HPDE6-E6E7 (cell line): ENCODE data around the gene GHRH.
A peak's percentile ranks its signal among the peaks of the same experiment; 100 is the strongest.

Experiments
- DNase-seq: peaks from one replicate; pipeline ENCODE4 v3.0.0; 2011; ENCODE audit warnings: missing footprints; ENCODE audit errors: extremely low spot score

The GHRH gene

DNA sequence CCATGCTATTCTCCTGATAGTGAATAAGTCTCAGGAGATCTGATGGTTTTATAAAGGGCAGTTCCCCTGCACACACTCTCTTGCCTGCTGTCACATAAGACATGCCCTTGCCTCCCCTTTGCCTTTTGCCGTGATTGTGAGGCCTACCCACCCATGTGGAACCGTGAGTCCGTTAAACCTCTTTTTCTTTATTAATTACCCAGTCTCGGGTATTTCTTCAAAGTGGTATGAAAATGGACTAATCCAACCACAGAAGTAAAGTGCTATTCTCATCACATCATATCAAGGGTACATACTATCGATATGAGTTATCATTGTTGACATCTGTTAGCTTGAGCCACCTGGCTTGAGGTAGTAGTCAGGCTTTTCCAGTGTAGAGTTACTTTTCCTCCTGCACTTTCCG lies 30.1 kb upstream of the GHRH start:
- DNase-seq: no peak

- no peak for DNase-seq
Measured at GRCh38 chr20:37290158-37290810, 28.7 kb upstream of the GHRH start.

- DNase-seq: no peak
Measured at GRCh38 chr20:37288091-37288490, 26.5 kb upstream of the GHRH start.

DNA sequence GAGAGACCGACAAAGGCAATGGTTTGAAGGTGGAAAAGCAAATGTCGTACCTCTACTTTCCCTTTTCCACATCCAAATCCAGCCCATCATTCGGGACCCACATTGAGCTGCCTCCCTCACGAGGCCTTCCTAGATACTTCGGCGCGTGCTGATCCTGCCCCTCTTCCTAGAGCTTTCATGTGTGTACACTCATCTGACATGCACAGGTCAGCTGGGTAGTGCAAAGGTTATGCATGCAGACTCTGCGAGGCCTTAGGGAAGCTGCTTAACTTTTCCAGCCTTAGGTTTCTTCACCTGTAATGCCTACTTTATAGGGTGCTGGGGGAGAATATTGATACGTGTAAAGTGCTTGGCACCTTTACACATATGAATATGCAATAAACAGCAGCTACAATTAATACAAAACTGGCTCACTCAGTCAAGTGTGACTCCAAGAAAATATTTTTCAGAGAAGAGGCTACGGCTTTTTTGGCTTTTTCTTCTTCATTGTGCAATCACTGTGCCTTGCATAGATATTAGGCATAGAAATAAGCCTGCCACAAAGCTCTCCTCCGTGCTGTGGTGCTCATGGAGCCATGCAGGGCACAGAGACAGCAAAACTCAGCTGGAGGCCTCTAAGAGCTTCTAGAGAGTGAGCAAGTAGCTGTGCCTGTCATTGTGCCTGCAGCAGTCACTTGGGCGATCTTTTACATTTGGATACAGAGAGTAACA lies 24.2 kb upstream of the GHRH start:
- DNase-seq: no peak

DNA sequence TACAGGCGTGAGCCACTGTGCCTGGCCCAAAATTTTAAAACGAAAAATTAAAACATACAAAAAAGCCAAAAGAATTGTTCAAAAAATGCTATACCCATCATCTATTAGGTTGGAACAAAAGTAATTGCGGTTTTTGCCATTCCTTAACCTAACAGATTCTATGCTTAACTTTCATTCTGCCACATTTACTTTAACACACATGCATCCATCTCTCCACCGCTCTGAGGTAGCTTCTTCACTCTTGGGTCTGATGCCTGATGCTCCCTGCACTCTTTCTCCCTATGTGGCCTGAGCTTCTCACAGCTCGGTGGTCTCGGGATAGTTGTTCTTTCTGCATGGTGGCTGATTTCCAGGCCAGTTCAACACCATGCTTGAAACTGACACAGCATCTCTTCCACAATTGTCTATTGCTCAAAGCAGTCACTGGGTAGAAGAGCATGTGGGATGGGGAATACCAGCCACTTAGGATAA lies 23.1 kb upstream of the GHRH start:
- DNase-seq: no peak

DNA sequence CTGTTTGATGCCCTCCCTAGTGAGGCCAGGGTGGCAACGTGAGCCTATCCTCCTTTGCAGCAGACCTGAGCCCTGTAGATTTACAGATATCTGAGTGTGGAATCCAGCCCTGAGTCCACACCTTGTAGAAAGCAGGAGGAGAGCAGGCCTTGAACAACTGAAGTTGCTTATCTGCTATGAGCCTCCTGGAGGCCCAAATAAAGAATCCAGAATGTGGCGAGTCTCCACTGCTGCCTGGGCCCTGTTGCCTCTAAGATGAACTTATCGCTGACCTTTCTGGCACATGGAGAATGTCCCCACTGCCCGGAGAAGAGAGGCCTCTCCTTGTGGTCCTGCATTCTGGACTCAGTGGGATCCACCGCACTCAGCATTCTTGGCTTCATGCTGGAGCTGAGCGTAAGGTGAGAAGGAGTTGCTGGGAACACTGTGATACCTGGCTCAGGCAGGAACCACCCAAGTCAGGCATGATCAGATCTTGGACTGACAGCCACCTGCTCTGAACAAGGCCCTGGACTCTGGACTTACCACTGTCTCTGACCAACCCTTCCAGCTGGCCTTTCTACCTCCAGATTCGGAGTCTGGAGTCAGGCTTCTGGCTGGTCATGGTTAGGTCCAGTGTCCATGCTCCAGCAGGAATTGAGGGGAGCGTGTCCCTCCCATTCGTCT lies 22.0 kb upstream of the GHRH start:
- DNase-seq: no peak

DNA sequence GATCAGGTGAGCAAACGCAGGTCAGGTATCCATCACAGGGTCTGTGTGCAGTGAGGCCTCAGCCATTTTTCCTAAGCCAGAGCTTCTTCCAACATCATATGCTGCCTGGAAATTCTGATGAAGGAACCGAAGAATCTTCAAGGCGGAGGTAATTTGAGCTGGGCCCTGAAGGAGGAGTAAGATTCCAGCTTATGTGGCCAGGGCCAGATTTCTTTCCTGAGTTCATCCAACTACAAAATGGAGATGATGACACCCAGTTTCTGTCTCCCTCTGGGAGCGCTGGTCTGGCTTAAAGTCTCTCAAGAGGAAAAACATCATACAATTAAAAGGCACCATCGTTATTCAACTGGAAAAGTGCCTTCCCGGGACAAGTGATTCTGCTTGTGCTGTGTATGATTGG lies 20.9 kb upstream of the GHRH start:
- DNase-seq: peak; percentile 66

DNA sequence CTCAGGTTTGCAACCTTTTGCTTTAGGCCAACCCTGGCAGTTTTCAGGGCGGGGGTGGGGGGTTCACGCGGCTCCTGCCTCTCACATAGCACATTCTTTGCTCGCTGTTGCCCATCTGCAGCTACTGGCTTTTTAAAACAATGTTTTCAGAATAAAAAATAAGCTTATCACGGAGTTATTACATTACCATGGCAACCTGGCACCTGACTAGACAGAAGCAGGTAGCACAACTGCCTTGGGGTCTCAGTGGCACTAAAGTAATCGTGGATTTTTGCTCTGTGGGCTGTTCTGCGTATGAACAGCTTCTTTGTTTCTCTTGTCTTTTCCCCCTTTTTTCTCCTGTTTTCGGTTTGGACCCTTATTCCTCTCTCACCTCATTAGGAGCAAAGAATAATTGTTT lies 18.8 kb upstream of the GHRH start:
- DNase-seq: no peak

DNA sequence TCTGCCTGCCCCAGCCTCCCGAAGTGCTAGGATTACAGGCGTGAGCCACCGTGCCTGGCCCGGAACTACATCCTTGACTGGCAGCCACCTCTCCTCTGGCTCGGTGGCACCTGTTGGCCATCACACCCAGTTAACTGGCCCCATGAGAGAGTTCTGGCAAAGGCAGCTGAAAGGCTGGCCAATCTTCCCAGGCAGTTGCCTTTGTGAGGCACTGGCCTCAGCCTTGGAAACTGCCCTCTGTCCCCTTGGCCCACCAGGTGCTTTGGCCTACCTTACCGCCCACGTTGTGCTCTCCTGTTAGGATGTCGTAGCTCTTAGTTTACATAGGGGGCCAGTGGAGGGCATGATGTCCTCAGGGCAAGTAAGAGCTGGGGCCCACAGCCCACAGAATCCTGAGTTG lies 18.2 kb upstream of the GHRH start:
- DNase-seq: no peak

DNA sequence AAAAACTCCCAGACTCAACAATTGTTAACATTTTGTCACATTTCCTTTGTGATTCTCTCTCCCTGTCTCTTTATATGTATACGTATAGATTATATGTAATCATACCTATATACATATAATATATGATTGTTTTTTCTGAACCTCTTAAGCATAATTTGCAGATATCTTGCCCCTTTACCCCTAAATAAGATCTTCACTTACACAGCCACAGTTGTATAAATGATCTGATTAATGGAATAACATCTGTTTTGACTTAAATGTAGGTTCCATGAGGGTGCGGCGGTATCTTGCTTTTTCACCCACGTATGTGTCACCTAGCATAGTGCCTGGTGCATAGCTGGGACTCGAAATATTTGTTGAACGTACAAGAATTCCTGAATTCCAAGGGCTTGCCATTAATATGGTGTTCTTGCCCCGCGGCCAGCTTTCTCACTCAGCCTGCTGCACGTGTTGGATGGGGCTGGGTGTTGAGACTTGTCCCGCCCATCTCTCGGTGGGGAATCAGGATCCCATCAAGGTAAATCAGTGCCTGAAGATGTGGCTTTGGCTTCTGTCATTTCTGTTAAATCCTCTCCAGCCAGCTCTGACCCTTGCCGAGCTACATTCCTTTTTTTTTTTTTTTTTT lies 17.5 kb upstream of the GHRH start:
- no peak for DNase-seq

GRCh38 chr20:37277253-37277593 lies 15.6 kb upstream of the GHRH start:
- no peak for DNase-seq

DNA sequence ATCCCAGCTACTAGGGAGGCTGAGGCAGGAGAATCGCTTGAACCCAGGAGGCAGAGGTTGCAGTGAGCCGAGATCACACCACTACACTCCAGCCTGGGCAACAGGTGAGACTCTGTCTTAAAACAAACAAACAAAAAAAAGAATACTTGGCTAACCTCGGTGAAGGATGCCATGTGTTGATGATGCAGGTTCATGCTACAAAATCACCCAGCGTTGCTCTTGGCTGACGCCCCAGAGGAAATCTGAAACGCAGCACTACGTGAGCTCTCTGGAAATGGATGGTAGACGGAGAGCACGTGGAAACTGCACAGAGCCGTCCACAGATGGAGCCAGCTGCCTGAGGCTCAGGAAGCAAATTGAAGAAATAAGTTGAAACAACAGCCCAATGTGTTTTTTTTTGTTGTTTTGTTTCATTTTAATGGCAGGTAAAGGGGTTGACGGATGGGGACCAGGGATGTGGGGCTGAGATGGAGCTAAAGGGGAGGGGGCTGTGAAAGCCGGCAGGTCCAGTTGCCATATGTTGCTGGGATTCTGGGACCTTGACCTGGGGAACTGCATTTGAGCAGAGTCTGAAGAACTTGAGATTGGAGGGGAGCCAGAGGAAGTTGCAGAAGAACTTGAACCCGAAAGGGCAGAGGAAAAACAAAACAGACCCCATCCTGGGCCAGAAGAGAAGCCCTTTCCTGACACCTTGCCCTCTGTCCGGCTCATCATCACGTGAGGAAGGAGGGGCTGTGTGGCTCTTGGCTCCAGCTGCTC lies 15.1 kb upstream of the GHRH start:
- DNase-seq: peak; percentile 75

DNA sequence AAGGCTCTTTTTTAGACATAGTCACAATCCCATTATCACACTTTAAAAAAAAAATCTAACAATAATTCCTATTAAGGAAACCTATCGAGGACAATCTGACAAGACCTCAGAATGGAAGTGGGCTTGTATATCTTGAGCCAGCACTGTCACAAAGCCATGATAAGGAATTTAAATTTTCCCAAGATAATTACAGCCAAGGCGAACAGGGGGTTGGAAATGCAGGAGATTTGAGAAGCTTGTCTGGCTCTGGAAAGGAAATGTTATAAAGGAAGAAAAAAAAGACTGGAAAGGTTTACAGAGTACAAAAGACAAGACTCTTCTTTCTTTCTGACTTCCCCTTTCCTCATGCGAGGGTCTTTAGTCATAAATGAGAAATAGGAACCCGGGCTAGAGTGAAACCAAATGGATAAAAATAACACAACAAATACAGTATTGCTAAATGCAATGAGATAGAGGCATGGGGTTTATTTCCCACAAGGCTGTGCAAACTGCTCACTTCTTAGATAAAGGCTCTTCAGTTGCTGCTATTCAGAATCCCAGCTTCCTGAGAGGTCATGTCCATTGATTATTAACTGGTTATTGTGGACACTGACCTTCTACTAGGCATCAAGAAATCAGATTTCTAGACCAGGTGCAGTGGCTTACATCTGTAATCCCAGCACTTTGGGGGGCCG lies 13.4 kb upstream of the GHRH start:
- no peak for DNase-seq

- DNase-seq: no peak
Measured at GRCh38 chr20:37273988-37274387, 12.4 kb upstream of the GHRH start.

DNA sequence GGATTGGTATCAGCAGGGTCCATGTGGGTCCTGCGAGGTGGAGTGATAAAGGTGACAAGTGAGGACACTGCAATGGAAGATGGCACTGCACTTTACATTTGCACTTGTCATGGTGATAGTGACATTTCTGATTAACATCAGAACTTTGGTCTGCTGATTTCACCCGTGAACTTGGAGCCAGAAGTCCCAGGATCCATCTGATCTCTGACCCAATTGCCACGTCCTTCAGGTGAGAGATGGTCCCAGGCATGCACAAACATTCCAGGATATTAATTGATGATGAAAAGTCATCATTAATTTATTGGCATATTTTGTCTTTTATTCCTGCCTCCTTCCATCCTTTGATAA lies 9.8 kb upstream of the GHRH start:
- no peak for DNase-seq

DNA sequence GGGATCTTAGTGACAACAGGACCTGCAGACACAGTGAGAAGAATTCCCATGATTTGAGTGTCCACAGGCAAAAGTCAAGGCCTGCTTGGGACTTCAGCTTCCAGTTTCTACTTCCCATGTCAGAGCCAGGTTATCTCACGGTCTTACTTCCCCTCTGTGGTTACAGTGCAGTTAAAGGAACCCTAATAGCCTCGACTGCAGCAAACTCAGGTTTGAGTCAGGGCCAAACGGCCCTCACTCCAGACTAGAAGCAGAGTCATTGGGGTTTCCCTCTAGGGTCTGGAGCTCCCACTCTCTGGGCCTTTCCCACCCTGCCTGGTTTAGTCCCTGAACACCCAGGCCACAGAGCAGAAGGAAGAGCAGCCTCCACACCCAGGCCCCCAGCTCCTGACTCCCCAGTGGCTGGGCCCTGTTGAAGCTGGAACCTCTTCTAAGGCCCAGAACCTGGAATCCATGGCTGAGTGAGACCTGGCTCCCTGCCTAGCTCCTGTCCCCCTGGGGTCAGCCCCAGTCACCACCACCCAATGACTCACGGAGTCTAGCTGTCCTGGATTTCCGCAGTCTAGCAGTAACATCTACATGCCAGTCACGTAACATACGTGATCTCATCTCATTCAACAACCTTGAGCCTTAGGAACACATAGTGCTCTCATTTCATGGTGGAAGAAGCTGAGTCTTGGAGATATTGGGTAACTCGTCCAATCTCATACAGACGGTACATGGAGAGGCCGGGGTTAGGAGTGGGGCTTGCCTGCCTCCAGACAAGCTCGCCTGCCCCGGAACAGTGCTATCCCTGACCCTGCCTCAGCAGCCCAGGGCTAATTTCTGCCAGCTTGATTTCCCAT lies 9.2 kb upstream of the GHRH start:
- DNase-seq: no peak

- DNase-seq: no peak
Measured at GRCh38 chr20:37267667-37268313, 6.2 kb upstream of the GHRH start.

- no peak for DNase-seq
Measured at GRCh38 chr20:37266940-37267666, 5.5 kb upstream of the GHRH start.

- DNase-seq: no peak
Measured at GRCh38 chr20:37265152-37265551, 3.5 kb upstream of the GHRH start.
